ENCODE data around the gene SMIM29.

Gene SMIM29

DNA sequence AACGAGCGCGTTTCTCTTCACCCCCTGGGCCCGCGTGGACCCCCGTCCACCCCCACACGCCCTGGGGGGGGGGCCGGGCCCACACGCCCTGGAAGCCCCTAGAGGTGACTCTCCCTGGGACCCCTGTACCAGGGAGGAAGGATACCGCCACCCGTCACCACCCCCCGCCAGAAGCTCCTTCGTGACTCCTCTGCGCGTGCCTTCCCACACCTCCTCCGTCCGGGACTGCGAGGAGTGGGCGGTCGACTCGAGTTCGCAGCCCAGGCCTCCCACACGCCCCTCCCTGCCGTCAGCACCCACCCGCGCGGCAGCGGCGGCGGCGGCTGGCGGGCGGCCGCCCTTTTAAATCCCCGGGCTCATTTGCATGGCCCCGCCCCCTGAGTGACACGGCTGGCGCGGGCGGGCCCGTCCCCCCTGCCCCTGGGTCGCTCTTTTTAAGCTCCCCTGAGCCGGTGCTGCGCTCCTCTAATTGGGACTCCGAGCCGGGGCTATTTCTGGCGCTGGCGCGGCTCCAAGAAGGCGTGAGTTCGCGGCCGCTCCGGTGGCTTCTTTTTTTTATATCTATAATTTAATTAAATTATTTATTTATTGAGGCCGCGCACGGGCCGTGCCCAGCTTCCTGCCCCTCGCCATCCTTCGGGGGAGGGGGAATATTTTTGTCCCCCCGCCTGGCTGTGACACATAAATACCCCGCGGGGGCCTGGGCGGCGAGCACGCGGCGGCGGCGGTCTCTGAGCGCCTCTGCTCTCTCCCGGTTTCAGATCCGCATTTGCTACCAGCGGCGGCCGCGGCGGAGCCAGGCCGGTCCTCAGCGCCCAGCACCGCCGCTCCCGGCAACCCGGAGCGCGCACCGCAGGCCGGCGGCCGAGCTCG, 12.1 kb downstream of the SMIM29 start, which contains the start of gene HMGA1:
Gene HMGA1 (plus strand): TSS at position 431 of the 873 bp plus-strand sequence. CDS start 3,908 bp downstream, outside the sequence.
- H3K79me2 ChIP-seq: no peaks in the 10 kb centered on the region
- H3K4me1 ChIP-seq: no peaks in the 10 kb centered on the region
- H3K4me3 ChIP-seq (ENCODE audit: low read depth, low read length): peak within 1 kb of the TSS; percentile 63
- H3K4me2 ChIP-seq (ENCODE audit: low read length): peak within 1 kb of the TSS; percentile 85
- H3K27me3 ChIP-seq (ENCODE audit: control insufficient read depth, insufficient read depth, low read length): no peaks in the 10 kb centered on the region
- peak within 1 kb of the TSS; percentile 33 for H3K27ac ChIP-seq
- peak within 1 kb of the TSS; percentile 67 for H3K9ac ChIP-seq
- peak within 1 kb of the TSS; percentile 95 for H2AFZ ChIP-seq
- TF ChIP-seq, protein P1, sequence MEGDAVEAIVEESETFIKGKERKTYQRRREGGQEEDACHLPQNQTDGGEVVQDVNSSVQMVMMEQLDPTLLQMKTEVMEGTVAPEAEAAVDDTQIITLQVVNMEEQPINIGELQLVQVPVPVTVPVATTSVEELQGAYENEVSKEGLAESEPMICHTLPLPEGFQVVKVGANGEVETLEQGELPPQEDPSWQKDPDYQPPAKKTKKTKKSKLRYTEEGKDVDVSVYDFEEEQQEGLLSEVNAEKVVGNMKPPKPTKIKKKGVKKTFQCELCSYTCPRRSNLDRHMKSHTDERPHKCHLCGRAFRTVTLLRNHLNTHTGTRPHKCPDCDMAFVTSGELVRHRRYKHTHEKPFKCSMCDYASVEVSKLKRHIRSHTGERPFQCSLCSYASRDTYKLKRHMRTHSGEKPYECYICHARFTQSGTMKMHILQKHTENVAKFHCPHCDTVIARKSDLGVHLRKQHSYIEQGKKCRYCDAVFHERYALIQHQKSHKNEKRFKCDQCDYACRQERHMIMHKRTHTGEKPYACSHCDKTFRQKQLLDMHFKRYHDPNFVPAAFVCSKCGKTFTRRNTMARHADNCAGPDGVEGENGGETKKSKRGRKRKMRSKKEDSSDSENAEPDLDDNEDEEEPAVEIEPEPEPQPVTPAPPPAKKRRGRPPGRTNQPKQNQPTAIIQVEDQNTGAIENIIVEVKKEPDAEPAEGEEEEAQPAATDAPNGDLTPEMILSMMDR (IDR thresholded peaks at IDR 0.05): no peak
- no peaks in the 10 kb centered on the region for H3K36me3 ChIP-seq (ENCODE audit: control insufficient read depth, insufficient read depth, low read length)
- H3K9me3 ChIP-seq (ENCODE audit: control insufficient read depth, low read length): no peaks in the 10 kb centered on the region

DNA sequence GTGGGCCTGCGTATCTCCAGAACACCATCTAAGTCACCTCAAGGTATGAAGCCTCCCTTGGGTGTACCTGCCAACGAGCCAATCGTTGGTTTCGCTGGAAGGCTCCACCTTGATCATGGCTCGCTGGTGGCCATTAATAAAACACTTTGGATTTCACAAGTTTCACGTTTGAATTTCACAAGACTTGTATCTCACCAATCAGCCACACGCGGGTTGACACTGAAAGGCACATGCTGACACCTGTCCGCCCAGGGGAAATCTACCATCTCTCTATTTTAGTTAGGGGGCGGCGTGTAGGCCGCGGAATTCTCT, 12.7 kb downstream of the SMIM29 start:
- no peaks in the 10 kb centered on the region for H3K4me1 ChIP-seq
- H2AFZ ChIP-seq: peak overlapping the region; percentile 72
- TF ChIP-seq, protein P1 (IDR thresholded peaks at IDR 0.05): no peak
- peak overlapping the region; percentile 54 for H3K4me3 ChIP-seq (ENCODE audit: low read depth, low read length)
- H3K36me3 ChIP-seq (ENCODE audit: control insufficient read depth, insufficient read depth, low read length): no peaks in the 10 kb centered on the region
- H3K27ac ChIP-seq: peak overlapping the region; percentile 33
- H3K4me2 ChIP-seq (ENCODE audit: low read length): peak overlapping the region; percentile 85
- H3K79me2 ChIP-seq: no peaks in the 10 kb centered on the region
- H3K27me3 ChIP-seq (ENCODE audit: control insufficient read depth, insufficient read depth, low read length): no peaks in the 10 kb centered on the region
- H3K9me3 ChIP-seq (ENCODE audit: control insufficient read depth, low read length): no peaks in the 10 kb centered on the region
- H3K9ac ChIP-seq: no peak overlapping the region

DNA sequence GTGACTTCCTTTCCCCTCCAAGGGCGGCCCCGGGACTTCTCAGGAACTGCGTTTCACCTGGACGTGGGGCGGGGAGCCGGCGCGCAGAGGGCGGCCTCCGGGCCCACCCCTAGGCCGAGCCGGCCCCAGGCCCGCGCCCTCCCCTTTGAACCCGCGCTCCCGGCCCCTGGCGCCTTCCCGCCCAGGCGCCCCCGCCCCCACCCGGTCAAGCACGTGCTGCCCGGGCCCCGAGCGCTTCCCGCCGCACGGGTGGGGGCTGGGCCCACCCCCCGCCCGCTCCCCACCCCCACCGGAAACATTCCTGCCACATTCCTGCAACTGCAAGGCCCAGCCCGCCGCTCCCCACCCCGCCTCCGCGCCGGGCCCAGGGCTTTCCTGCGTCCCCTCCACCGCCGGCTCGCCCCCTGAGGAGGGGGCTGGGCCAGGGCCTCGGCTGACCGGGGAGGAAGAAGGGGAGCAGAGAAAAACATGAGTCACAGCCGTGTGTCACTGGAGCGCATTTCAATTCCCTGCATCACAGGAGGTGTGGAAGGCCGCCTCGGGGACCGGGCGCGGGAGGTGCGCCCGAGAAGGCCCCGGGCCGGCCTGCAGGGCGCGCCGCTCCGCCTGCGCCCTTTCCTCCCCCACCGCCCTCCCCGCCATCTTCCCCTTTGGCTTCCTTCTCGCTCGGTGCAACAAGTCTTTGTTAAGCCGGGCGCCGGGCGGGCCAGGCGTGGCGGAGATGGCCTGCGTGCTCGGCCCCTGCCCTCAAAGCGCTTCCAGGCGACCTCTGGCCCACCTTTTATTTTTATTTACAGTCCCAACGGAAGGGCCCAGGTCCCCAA, 13.3 kb downstream of the SMIM29 start:
- H3K27me3 ChIP-seq (ENCODE audit: control insufficient read depth, insufficient read depth, low read length): no peaks in the 10 kb centered on the region
- H3K79me2 ChIP-seq: no peaks in the 10 kb centered on the region
- no peaks in the 10 kb centered on the region for H3K4me1 ChIP-seq
- peak overlapping the region; percentile 72 for H2AFZ ChIP-seq
- no peaks in the 10 kb centered on the region for H3K9me3 ChIP-seq (ENCODE audit: control insufficient read depth, low read length)
- no peak overlapping the region for H3K27ac ChIP-seq
- H3K36me3 ChIP-seq (ENCODE audit: control insufficient read depth, insufficient read depth, low read length): no peaks in the 10 kb centered on the region
- TF ChIP-seq, protein P1 (IDR thresholded peaks at IDR 0.05): no peak
- H3K4me3 ChIP-seq (ENCODE audit: low read depth, low read length): no peak overlapping the region
- no peak overlapping the region for H3K9ac ChIP-seq
- H3K4me2 ChIP-seq (ENCODE audit: low read length): peak overlapping the region; percentile 85

DNA sequence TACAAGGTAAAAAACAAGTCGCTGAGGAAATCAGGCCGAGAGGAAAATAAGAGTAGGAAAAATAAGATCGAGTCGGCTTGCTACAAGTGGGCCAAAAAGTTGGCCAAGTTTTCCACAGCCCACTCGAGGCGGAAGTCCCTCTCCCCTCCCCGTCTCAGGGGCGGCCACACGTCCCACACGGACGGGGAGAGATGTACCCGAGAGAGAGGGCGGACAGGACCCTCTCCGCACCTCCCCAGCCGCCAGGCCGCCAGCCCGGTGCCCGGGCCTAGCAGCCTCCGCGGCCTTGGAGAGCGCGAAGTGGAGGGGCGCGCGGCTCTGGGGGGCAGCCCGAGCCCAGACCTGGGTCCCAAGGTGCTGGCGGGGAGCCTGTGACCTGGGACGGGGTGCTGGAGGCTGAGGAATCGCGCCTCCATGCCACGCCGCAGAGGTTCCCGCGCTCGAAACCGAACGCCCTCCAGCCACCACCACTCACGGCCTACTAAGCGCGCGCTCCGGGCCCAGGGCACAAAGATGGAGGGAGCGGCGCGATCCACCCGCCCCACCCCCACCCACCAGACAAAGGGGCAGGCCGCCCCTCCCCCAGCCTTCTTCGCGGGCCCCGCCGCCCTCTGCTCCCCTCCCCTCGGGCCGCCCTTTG, 14.0 kb downstream of the SMIM29 start:
- H3K27me3 ChIP-seq (ENCODE audit: control insufficient read depth, insufficient read depth, low read length): no peaks in the 10 kb centered on the region

More for the DNA sequence above, 14.0 kb downstream of the SMIM29 start:
- Histone ChIP-seq H3K4me1 (no peaks in the 10 kb centered on the region), H3K79me2 (no peaks in the 10 kb centered on the region), H2AFZ (no peak overlapping the region), H3K9me3 (ENCODE audit: control insufficient read depth, low read length) (no peaks in the 10 kb centered on the region), H3K27ac (no peak overlapping the region), H3K4me3 (ENCODE audit: low read depth, low read length) (no peak overlapping the region), H3K4me2 (ENCODE audit: low read length) (no peak overlapping the region), H3K9ac (no peak overlapping the region), H3K36me3 (ENCODE audit: control insufficient read depth, insufficient read depth, low read length) (no peaks in the 10 kb centered on the region)
- TF ChIP-seq, protein P1 (IDR thresholded peaks at IDR 0.05): no peak
